ENCODE data around the gene TRMT10C. TPM values are rescaled to one million over a fixed set of nuclear protein-coding genes. Genes with fewer than 3 reads are reported as not detected.

The TRMT10C gene
- polyA plus RNA-seq (2012; rRNA removed): 13.7 and 16.1 TPM in 2 replicates
- 20.2 and 25.4 TPM in 2 replicates for polyA plus RNA-seq (2012; cell fraction: cytosol; rRNA removed)
- polyA plus RNA-seq (2012; cell fraction: nucleus; rRNA removed): 7.9 and 9.5 TPM in 2 replicates

- H3K79me2 ChIP-seq (ENCODE audit: insufficient read depth): peaks cover 50% of the 10 kb centered on the region
- peak within 1 kb of the TSS; percentile 78 for H3K4me2 ChIP-seq
- peaks cover 6 to 7% of the 10 kb centered on the region in 2 experiments; a peak in 2 of 4 replicates for H3K4me1 ChIP-seq (ENCODE audit: control insufficient read depth in 1 of 2, insufficient read depth in 2 of 2, low read depth in 1 of 2, low read length in 1 of 2)
- CTCF ChIA-PET: interaction anchor here (0.6 to 2.5 kb wide), 2 partner anchors 12 to 58 kb away, joined by 3 to 8 read pairs; partner anchors contain the start of gene PCNP
- H3K36me3 ChIP-seq (replicated peaks in 1 of 2; ENCODE audit: control insufficient read depth in 1 of 2, insufficient read depth in 2 of 2, low read length in 1 of 2): peaks cover 24 to 30% of the 10 kb centered on the region in 2 experiments
- H3K27me3 ChIP-seq (ENCODE audit: insufficient read depth): 0 out of 2 replicates have a peak, but pooled peaks cover 4% of the 10 kb centered on the region
- no peaks in the 10 kb centered on the region for H3F3A ChIP-seq (replicated peaks; ENCODE audit: insufficient read depth)
- peak within 1 kb of the TSS; percentile 86 for H3K9ac ChIP-seq
- peak within 1 kb of the TSS; percentile 82 to 83 for H3K27ac ChIP-seq (ENCODE audit: low read depth in 2 of 2, low read length in 1 of 2)
- 1% methylated on average over 35 of the region's 35 CpGs for WGBS (ENCODE audit: low lambda C conversion rate)
- peaks cover 17% of the 10 kb centered on the region for H4K20me1 ChIP-seq (ENCODE audit: insufficient read depth)
- peak within 1 kb of the TSS; percentile 87 for H2AFZ ChIP-seq (ENCODE audit: low read depth)
- POLR2A ChIA-PET: interaction anchor here (0.7 to 2.5 kb wide), 7 partner anchors 10 to 1038 kb away, joined by 3 to 20 read pairs (median 4); partner anchors contain the start of genes PCNP and SENP7
- peak within 1 kb of the TSS; percentile 86 to 94 for H3K4me3 ChIP-seq (ENCODE audit: low read depth in 2 of 2, low read length in 1 of 2)
- peak; percentile 89 for DNase-seq
- H3K9me2 ChIP-seq: no peaks in the 10 kb centered on the region
- no peaks in the 10 kb centered on the region for H3K9me3 ChIP-seq
- TF ChIP-seq, protein P1, sequence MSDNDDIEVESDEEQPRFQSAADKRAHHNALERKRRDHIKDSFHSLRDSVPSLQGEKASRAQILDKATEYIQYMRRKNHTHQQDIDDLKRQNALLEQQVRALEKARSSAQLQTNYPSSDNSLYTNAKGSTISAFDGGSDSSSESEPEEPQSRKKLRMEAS (IDR thresholded peaks at IDR 0.05; ENCODE audit: low read depth): peak; percentile 97
- TF ChIP-seq NFIC (IDR thresholded peaks at IDR 0.05; ENCODE audit: borderline replicate concordance): peak; percentile 33; the same call in 1 of the 2 replicates
- TF ChIP-seq TCF12 (IDR thresholded peaks at IDR 0.05): 0 out of 2 replicates have a peak, but pooled peaks have one; percentile 13
- TF ChIP-seq FOSL2 (IDR thresholded peaks at IDR 0.05; ENCODE audit: borderline replicate concordance, low read depth): no peak
- peak; percentile 96 for TF ChIP-seq POLR2AphosphoS5 (IDR thresholded peaks at IDR 0.05; ENCODE audit: low read depth, low read length)
- no peak for TF ChIP-seq NRF1 (IDR thresholded peaks at IDR 0.05; ENCODE audit: low read depth, low read length)
- peak; percentile 65 for TF ChIP-seq ELF1 (IDR thresholded peaks at IDR 0.05)
- TF ChIP-seq RXRA (IDR thresholded peaks at IDR 0.05; ENCODE audit: borderline replicate concordance, low read depth): no peak
- peak; percentile 99 for TF ChIP-seq GABPA (IDR thresholded peaks at IDR 0.05; ENCODE audit: low read depth)
- TF ChIP-seq JUND (IDR thresholded peaks at IDR 0.05): no peak
- TF ChIP-seq RAD21 (IDR thresholded peaks at IDR 0.05; ENCODE audit: low read length): no peak
- no peak for TF ChIP-seq RFX5 (IDR thresholded peaks at IDR 0.05; ENCODE audit: low read length)
- TF ChIP-seq RCOR1 (IDR thresholded peaks at IDR 0.05; ENCODE audit: low read length): no peak; the same call in 1 of the 2 replicates
- TF ChIP-seq SIN3A (IDR thresholded peaks at IDR 0.05; ENCODE audit: borderline replicate concordance, low read depth, low read length): 0 out of 2 replicates have a peak, but pooled peaks have one; percentile 52
- no peak for TF ChIP-seq FOXJ3 (CRISPR knock-in tag; IDR thresholded peaks at IDR 0.05)
- peak; percentile 90 for TF ChIP-seq TAF1 (IDR thresholded peaks at IDR 0.05; ENCODE audit: borderline replicate concordance, low read depth, low read length)
- no peak for TF ChIP-seq TEAD4 (IDR thresholded peaks at IDR 0.05; ENCODE audit: borderline replicate concordance, insufficient read depth)
- TF ChIP-seq EZH2phosphoT487 (IDR thresholded peaks at IDR 0.05; ENCODE audit: borderline replicate concordance, low read depth): no peak
- TF ChIP-seq CHD2 (IDR thresholded peaks at IDR 0.05; ENCODE audit: low read length, partially characterized antibody): peak; percentile 87
- TF ChIP-seq IRF3 (IDR thresholded peaks at IDR 0.05; ENCODE audit: low read depth, low read length): no peak
- TF ChIP-seq USF1 (IDR thresholded peaks at IDR 0.05; ENCODE audit: borderline replicate concordance, low read depth): no peak
- no peak for TF ChIP-seq MEF2A (IDR thresholded peaks at IDR 0.05; ENCODE audit: borderline replicate concordance, low read depth)
- peak; percentile 76 for TF ChIP-seq MXI1 (IDR thresholded peaks at IDR 0.05; ENCODE audit: low read depth, low read length)
- TF ChIP-seq, protein P2, sequence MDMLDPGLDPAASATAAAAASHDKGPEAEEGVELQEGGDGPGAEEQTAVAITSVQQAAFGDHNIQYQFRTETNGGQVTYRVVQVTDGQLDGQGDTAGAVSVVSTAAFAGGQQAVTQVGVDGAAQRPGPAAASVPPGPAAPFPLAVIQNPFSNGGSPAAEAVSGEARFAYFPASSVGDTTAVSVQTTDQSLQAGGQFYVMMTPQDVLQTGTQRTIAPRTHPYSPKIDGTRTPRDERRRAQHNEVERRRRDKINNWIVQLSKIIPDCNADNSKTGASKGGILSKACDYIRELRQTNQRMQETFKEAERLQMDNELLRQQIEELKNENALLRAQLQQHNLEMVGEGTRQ (IDR thresholded peaks at IDR 0.05; ENCODE audit: borderline replicate concordance, low read depth, low read length): no peak
- TF ChIP-seq SMC3 (IDR thresholded peaks at IDR 0.05; ENCODE audit: low read depth, low read length): no peak
- TF ChIP-seq PBX3 (IDR thresholded peaks at IDR 0.05): peak; percentile 56
- no peak for TF ChIP-seq FOXM1 (IDR thresholded peaks at IDR 0.05; ENCODE audit: low read depth)
These were observed at the start of gene TRMT10C for GRCh38 chr3:101561630-101562328. Gene TRMT10C (plus strand): TSS chr3:101561868. CDS start chr3:101564782, 2,914 bp downstream.
